GM21423 (cell line): ENCODE results near the gene KMT2C.
A peak's percentile ranks its signal among the peaks of the same experiment; 100 is the strongest.
"Not testable (repeated sequence)": the region's sequence is repeated elsewhere in the genome, so short reads cannot be mapped to it uniquely, and the experiment has no call there.

ENCODE experiments used
- ATAC-seq: cut with Tn5 transposase; IDR thresholded peaks from one replicate; pipeline ENCODE4 v1.9.1; 2021; ENCODE audit warnings: mild to moderate bottlenecking, moderate library complexity; ENCODE audit not compliant: unreplicated experiment

KMT2C gene

DNA sequence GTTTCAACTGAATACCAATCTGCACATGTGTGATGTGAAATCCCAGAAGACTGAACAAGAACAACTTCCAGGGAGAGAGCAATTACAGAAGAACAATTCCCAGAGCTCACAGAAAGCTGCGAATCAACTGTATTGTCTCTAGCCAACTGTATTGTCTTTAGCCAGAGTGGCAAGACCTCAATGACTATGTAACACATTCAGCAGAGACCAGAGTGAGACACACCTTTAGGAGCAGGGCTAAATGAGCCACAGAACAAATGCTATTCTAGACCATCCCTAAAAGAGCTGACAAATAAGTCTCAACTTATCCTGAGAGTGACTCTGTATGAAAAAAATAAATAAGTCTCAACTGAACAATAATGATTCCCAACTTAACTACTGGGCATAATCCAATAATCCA, 72.0 kb downstream of the KMT2C start:
- no peak for ATAC-seq

DNA sequence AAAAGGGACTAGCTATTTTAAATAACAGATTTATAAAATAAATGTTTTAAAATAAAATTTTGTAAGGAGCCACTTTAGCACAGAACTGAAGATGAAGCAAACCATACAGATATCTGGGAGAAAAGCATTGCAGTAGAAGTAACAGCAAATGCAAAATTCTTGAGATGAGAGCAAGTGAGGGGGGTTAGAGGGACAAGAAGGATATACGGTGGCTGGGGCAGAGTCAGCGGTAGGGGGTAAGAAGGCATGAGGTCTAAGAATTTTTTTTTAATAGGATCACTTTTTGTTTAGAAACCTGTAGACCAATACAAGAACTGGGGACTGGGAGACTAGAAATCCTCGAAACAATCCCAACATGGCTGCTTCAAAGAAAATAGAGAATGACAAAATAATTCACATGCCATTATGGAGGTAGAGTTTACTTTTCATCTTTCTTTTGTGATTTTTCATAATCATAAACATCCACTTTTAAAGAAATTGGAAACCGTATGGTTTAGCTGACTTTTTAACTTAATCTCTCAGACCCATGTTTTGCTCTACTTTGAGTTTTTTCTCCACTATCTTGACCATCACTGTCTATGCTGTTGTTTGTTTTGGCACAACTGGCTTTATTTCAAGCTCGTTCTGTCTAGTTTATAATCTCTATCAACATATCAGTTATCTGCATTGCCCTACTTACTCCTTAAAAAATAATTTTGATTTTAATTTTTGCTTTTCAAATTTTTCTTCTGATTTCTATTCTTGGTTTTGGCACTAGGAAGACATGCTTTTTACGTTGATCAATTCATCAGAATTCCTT, 73.5 kb downstream of the KMT2C start:
- no peak for ATAC-seq

DNA sequence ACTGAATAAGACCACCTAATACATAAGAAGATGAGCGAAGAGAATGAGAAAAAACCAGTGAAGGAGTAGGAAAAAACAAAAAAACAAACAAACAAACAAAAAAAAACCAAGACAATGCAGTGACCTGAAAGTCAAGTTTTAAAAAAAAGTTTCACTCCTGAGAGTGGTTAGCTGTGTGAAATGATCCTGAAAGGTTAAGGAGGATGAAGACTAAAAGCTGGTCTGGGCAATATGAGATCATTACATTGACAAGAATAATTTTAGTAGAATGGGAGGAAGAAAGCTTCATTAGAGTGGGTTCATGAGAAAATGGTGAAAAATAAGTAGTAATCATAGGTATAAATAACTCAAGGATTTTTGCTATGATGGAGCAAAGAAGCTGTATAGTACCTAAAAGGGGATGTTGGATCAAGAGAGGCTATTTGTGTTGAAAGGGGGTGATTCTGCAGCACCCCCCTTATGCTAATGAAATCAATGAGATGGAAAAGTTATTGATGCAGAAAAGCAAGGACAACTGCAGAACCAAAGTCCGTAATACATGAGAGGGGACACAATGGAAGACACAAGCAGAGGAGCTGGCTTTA, 80.2 kb downstream of the KMT2C start:
- no peak for ATAC-seq

DNA sequence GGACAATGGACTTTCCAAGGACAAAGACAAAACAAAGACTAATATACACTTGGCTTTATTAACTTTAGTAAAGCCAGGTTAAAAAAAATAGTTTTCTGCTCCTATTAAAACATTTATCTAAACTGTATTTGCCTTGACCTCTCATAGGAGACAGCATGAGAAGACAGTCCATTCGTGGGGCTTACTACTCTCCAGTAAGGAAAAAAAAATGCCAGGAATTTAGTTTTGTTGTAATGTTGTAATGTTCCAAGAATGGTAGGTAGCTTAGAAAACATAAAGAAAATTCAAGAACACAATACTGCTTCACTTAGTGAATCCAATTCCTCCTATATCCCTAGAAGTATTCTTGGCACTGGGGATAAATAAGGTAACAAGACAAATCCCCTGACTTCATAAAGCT, 81.7 kb downstream of the KMT2C start:
- ATAC-seq: no peak

DNA sequence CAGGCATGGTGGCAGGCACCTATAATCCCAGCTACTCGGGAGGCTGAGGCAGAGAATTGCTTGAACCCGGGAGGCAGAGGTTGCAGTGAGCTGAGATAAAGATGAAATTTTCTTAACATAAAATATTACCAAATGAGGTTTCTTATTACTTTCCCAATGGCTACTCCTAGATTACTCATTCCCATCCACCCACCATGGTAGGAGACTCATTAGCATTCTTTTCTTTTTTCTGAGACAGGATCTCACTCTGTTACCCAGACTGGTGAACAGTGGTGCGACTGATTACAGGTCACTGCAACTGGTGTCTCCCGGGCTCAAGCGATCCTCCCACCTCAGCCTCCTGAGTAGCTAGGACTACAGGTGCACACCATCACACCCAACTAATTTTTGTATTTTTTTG, 82.5 kb downstream of the KMT2C start:
- ATAC-seq: not testable (repeated sequence)

DNA sequence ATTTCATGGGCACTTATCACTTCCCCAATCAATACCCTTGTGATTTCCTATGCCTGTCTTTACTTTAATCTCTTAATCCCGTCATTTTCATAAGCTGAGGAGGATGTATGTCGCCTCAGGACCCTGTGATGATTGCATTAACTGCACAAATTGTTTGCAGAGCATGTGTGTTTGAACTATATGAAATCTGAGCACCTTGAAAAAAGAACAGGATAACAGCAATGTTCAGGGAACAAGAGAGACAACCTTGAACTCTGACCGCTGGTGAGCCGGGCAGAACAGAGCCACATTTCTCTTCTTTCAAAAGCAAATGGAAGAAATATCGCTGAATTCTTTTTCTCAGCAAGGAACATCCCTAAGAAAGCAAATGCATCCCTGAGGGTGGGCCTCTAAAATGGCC, 84.1 kb downstream of the KMT2C start:
- ATAC-seq: not testable (repeated sequence)

DNA sequence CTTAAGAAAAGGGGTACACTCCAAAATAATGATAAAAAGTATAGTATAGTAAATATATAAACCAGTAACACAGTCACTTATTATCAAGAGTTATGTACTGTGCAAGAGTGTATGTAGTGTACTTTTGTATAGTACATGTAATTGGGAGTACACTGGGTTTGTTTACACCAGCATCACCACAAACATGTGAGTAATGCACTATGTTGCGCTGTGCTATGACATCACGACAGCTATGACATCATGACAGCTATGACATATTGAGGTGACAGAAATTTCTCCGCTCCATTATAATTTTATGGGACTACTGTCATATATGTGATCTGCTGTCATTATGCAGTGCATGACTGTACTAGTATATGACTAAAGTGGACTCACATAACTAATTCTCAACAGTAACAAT, 84.6 kb downstream of the KMT2C start:
- ATAC-seq: no peak

DNA sequence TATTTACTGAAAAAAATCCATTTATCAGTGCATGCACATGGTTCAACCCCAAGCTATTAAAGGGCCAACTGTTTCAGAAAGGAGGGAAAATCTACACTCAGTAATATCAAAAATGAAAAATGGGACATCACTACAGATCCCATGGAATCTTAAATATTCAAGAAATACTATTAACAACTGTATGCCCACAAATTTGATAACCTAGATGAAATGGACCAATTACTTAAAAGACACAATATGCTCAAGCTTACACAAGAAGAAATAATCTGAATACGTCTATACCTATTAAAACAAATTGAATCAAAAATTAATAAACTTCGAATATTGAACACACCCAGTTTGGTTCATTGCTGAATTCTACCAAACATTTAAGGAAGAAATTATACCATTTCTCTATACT, 87.9 kb downstream of the KMT2C start:
- no peak for ATAC-seq

DNA sequence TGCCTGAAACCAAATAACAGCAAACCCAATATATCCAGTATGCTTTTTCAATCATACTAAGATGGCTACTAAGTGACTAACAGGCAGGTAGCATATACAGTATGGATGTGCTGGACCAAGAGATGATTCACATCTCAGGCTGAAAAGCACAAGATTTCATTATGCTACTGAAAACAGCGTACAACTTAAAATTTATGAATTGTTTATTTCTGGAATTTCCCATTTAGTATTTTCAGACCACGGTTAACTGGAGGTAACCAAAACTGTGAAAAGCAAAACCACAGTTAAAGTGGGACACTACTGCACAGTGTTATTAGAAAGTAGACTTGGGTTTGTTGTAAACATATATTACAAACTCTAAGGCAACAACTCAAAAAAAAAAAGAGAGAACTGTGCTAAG, 91.5 kb downstream of the KMT2C start:
- ATAC-seq: no peak

DNA sequence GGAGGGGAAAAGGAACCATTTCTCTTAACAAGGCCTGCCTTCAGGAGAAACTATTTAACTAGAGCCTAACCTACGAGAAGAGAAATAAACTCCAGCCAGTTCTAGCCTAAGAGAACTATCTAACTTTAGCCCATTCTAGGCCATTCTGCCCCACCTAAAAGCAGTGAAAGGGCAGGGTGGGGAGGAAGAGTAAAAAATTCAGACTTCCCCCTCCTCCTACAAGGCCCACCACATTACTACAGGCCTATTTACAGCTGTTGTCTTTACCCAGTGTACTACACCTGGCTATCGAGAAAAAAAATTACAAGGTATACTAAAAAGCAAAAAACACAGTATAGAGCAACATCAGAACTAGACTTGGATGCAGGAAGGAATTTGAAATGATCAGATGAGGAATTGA, 93.0 kb downstream of the KMT2C start:
- ATAC-seq: no peak

DNA sequence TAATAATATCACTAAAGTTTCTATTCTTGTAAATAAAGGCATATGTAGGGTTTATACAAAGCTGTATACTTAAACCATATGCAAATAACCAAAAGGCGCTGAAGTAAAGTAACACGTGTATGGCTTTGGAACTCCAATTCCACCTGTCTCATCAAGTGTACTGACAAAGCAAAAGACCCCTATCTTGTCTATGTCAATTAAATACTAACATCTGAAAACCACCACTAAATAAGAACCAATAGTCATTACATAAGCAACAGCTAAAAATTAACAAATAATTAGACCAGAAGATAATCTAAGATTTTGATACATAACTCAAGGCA, 93.9 kb downstream of the KMT2C start:
- ATAC-seq: no peak

DNA sequence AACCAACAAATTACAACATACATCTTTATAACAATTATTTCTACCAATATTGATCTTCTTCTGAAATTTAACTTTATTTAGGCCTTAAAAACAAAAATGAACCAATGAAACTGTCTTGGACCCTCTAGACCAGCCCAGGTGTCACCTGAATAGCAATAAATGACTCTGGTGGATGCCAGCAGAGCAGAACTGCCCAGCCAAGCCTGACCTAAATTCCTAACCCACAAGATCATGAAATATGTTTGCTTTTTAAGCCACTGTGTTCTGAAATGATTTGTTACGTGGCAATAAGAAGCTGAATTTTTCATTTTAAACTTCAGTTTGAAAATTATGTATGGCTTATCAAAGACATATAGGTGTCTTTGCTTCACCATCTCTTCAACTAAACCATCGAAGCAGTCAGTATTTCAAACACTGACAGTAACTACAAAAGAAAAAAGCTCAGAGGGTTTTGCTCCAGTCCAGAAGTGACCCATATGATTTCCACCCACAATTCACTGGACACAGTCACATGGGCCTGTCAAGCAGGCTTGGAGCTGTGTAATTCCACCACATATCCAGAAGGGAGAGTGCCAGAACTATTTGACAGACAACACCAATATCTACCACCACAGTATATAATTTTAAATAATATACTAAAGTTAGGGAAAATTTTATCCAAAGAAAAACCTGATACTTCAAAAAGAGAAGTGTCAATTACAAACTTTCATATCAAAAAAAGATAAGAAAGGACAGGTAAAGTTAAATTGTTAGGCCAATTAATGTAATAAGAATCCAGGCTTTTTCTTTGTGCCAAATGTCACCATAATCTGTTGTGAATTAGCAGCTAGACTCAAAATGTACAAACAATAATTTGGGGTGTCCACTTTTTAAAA, 94.5 kb downstream of the KMT2C start:
- ATAC-seq: peak; percentile 65

DNA sequence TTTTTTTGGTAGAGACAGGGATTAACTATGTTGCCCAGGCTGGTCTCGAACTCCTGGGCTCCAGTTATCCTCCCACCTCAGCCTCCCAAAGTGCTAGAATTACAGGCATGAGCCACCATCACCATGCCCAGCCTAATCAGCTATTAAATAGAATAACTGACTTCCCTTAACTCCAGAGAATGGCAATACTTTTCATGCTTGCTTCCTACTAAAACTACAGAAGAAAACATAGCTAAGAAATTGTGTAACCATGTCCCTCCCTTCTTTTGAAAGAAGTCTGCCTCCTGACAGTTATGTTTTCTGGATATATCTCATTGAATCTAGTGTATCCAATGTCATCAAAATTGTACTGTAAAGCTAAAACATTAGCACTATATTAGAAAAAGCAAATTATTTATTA, 95.6 kb downstream of the KMT2C start:
- ATAC-seq: no peak

DNA sequence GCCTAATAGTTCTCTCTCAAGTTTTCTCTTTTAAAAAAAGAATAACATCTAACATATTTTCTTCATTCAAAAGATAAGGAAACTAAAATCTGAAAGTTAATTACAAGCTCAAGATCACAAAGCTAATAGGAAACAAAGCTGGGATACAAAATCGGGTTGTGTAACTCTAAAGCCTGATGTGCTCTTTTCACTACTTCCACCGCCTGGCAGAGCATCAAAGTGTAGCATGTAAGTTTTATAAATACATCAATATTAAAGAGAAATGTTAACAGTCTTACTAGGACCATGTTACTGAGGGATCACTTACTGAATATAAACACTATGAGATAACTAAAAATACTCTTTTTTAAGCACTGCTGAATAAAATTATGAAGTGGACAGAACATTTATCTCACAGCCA, 97.2 kb downstream of the KMT2C start:
- ATAC-seq: no peak

DNA sequence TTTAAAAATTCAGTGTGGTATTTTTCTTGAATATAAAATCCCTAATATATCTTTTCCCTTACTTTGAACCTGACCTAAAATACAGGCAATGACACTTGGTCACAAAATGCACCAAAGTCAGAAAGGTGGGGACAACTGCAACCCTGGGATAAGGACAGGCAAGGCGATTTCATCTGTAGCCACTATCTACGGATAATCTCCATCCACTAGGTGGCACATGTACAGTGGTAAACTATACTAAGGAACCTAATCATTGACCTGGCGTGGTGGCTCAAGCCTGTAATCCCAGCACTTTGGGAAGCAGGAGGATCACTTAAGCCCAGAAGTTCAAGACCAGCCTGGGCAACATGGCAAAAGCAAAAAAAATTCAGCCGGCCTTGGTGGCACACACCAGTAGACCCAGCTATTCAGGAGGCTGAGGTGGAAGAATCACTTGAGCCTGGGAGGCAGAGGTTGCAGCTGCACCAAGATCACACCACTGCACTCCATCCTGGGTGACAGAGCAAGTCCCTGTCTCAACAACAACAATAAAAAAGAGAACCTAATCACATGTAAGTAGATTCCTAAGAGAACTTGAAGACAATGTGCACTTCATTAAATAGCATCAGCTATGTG, 98.9 kb downstream of the KMT2C start:
- ATAC-seq: peak; percentile 57

DNA sequence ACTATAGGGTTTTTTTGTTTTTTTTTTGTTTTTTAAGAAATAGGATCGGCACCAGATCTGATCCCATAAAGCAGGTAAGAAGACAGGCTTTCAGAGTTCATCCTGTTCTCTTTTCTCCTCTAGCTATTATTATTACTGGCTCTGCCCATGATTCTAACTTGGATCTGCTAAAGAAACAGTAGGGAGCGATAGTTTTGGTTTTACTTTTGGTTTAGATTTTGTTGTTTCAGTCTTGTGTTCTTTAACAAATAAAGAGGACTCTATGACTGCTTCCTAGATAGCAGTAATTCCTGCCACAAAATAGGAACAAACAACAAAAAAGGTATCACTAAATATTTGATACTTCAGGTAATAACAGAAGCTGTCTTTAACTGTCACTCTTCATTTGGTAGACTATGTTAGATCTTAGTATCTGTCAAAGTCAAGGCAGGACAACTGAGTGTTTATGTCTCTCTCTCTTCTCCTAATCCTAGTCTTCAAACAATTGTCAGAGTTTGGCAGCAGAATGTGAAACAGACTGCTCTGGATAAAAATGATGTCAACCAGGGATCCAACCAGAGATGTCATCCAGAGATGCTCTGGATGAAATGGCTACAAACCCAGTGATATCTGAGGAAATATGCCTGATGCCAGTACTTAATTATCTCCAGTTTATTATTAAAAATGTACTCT, 99.8 kb downstream of the KMT2C start:
- peak; percentile 48 for ATAC-seq

DNA sequence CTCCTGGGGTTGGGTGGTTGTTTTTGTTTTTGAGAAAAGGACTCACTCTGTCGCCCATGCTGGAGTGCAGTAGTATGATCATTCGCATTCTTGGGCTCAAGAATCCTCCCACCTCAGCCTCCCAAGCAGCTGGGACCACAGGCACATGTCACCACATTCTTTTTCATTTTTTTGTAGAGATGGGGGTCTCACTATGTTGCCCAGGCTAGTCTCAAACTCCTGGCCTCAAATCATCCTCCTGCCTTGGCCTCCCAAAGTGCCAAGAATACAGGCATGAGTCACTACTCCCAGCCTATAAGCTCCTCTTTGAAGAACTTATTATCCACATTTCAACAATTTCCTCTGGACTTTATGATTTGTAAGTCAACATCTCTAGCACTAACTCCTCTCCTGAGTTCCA, 102.7 kb downstream of the KMT2C start:
- no peak for ATAC-seq

DNA sequence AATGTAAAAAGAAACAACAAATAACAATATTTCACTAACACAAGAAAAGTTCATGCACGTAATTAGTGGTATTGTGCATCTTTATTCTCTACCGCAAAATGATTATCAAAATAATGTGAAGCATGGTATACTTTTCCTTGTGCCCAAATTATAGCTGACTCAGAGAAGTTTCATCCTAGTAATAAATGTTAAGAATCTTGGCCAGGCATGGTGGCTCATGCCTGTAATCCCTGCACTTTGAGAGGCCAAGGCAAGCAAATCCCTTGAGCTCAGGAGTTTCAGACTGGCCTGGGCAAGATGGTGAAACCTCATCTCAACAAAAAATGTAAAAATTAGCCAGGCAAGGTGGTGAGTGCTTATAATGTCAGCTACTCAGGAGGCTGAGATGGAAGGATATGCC, 105.0 kb downstream of the KMT2C start:
- ATAC-seq: no peak

DNA sequence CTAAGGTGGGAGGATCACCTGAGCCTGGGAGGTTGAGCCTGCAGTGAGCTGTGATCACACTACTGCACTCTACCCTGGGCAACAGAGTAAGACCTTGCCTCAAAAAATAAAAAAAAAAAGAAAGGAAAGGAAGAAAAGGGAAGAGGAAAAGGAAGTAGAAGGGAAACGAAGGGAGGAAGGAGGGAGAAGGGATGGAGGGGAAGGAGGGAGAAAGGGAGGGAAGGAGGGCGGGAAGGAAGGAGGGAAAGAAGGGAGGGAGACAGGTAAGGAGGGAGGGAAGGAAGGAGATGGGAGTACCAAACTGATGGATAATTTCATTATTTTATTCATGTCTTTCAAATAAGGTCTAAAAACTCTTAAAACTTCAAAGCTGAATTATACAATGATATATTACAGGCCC, 106.3 kb downstream of the KMT2C start:
- ATAC-seq: no peak

DNA sequence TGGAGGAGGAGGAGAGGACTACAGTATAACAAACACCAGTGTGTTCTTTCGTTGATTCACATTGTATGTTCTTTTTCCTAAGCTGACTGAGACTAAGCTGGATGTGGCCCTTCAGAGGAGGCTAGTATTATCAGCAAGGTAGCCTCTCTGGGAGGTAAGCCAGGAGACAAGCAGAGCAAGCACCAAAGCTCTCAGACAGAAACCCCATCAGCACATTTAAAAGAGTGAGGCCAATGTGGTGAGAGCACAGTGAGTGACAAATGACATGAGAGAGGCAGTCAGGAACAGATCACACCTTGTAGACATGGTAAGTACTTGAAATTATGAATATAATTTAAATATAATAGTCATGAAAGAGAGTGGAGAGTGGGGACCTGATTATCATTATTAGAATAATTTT, 107.6 kb downstream of the KMT2C start:
- ATAC-seq: no peak

DNA sequence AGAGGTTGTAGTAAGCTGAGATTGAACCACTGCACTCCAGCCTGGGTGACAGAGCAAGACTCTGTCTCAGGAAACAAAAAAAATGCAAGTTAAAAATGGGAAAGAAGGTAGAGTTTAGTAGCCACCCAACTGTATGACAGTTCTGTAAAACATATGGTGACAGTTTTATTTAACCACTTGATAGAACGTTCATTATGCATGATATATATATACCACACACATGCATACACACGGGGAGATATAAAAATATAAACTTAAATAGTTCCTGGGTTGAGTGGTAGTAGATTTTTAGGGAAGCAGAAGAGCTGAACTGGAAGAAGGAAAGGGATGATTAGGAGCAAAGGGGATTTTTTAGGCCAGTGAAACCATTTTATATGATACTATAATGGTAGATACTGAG, 120.0 kb downstream of the KMT2C start:
- ATAC-seq: no peak
